H1 (cell line): Measurements from ENCODE around the gene PDF. TPM values are rescaled to one million over a fixed set of nuclear protein-coding genes. Genes with fewer than 3 reads are reported as not detected.

Experiments
- CTCF ChIA-PET: fragments of 300-600 bp; sonication (Branson Sonifier 250); formaldehyde crosslinking; loops from one replicate; lab custom pipeline; 2021; ENCODE audit not compliant: partially characterized antibody; lab: Charles Lee
- POLR2A ChIA-PET: fragments of 300-600 bp; sonication (Branson Sonifier 250); formaldehyde crosslinking; loops from one replicate; lab custom pipeline; 2021; ENCODE audit warnings: inconsistent platforms; ENCODE audit not compliant: partially characterized antibody; lab: Charles Lee
- DNase-seq, 2 experiments: peaks; one replicate each; pipeline versions ENCODE4 v3.0.0 to v3.0.0-alpha.2; 2010 to 2022; ENCODE audit warnings: low spot score in 2 of 2, low read depth in 1 of 2, mixed read lengths in 1 of 2
- FAIRE-seq: peaks from 2 replicates; lab custom pipeline; 2011; peaks lifted over from hg19 to GRCh38; lab: Jason Lieb, UNC
- H2AFZ ChIP-seq: 2 replicates; pipeline ENCODE4 v1.8.1; 2012; ENCODE audit warnings: low read length, inconsistent platforms
- H2AK5ac ChIP-seq: 2 replicates; pipeline ENCODE4 v1.6.1; 2013; ENCODE audit warnings: low read depth, low read length
- H2BK120ac ChIP-seq: replicated peaks from 2 replicates; pipeline ENCODE3; 2013; ENCODE audit warnings: low read depth, low read length, inconsistent platforms
- H2BK12ac ChIP-seq: 2 replicates; pipeline ENCODE4 v1.6.1; 2013; ENCODE audit warnings: low read depth, low read length
- H2BK15ac ChIP-seq: 2 replicates; pipeline ENCODE4 v1.6.1; 2013; ENCODE audit warnings: low read length
- H2BK20ac ChIP-seq: 2 replicates; pipeline ENCODE4 v1.6.1; 2013; ENCODE audit warnings: low read length
- H2BK5ac ChIP-seq: 2 replicates; pipeline ENCODE4 v1.6.1; 2013; ENCODE audit warnings: low read depth, low read length
- H3K14ac ChIP-seq: 2 replicates; pipeline ENCODE4 v1.6.1; 2013; ENCODE audit warnings: inconsistent platforms; ENCODE audit not compliant: insufficient read length
- H3K18ac ChIP-seq: 2 replicates; pipeline ENCODE4 v1.6.1; 2013; ENCODE audit warnings: low read length; ENCODE audit errors: extremely low read depth
- H3K23ac ChIP-seq: 2 replicates; pipeline ENCODE4 v1.6.1; 2013; ENCODE audit warnings: inconsistent platforms; ENCODE audit not compliant: insufficient read length
- H3K23me2 ChIP-seq: 2 replicates; pipeline ENCODE4 v1.6.1; 2013; ENCODE audit warnings: low read depth, low read length
- H3K27ac ChIP-seq: 2 replicates; pipeline ENCODE4 v1.6.1; 2011; ENCODE audit warnings: low read depth, low read length, inconsistent platforms
- H3K27me3 ChIP-seq, 4 experiments: replicated peaks in 1 of 4; 1 replicate in 1 of 4; 2 replicates in 3 of 4; pipeline versions ENCODE4 v1.6.1 to v1.8.1; 2011 to 2013; ENCODE audit warnings: low read length in 3 of 4, mild to moderate bottlenecking in 3 of 4, inconsistent platforms in 2 of 4, mixed read lengths in 2 of 4, moderate library complexity in 1 of 4; ENCODE audit not compliant: control insufficient read depth in 3 of 4, insufficient read depth in 3 of 4; ENCODE audit errors: extremely low read depth in 1 of 4
- H3K36me3 ChIP-seq, 4 experiments: 2 replicates each; pipeline versions ENCODE4 v1.6.1 to v1.8.1; 2011 to 2013; ENCODE audit warnings: mild to moderate bottlenecking in 4 of 4, low read length in 3 of 4, moderate library complexity in 2 of 4, control low read depth in 1 of 4, inconsistent platforms in 1 of 4; ENCODE audit not compliant: insufficient read depth in 4 of 4, control insufficient read depth in 2 of 4
- H3K4ac ChIP-seq: replicated peaks from 2 replicates; pipeline ENCODE3; 2013; ENCODE audit warnings: low read length, low read depth, mixed read lengths, inconsistent platforms; ENCODE audit not compliant: insufficient read length
- H3K4me1 ChIP-seq, 4 experiments: replicated peaks in 1 of 4; 1 replicate in 1 of 4; 2 replicates in 3 of 4; pipeline versions ENCODE4 v1.6.1 to v1.8.1; 2011 to 2013; ENCODE audit warnings: low read length in 3 of 4, inconsistent platforms in 2 of 4, mixed read lengths in 1 of 4; ENCODE audit not compliant: insufficient read depth in 4 of 4, control insufficient read depth in 3 of 4
- H3K4me2 ChIP-seq, 2 experiments: 2 replicates each; pipeline versions ENCODE4 v1.6.1 to v1.8.1; 2011 to 2013; ENCODE audit warnings: low read depth in 2 of 2, low read length in 2 of 2, control low read depth in 1 of 2, inconsistent platforms in 1 of 2, mild to moderate bottlenecking in 1 of 2; ENCODE audit not compliant: insufficient read depth in 1 of 2
- H3K4me3 ChIP-seq, 4 experiments: fragments of 200-600, 300-600 bp in 1 of 4; sonication (generic), shearing (Covaris generic), sonication (Bioruptor Twin) in 1 of 4; 2 replicates each; pipeline versions ENCODE4 v1.5.1 to v1.8.1; 2011 to 2016; ENCODE audit warnings: low read length in 4 of 4, low read depth in 3 of 4, control low read depth in 2 of 4, inconsistent platforms in 2 of 4, mild to moderate bottlenecking in 2 of 4, mixed read lengths in 1 of 4, moderate library complexity in 1 of 4; ENCODE audit not compliant: insufficient read depth in 2 of 4; ENCODE audit errors: extremely low read depth in 1 of 4
- H3K56ac ChIP-seq: replicated peaks from 2 replicates; pipeline ENCODE3; 2013; ENCODE audit warnings: low read depth, mild to moderate bottlenecking, mixed read lengths, low read length, inconsistent platforms; ENCODE audit not compliant: insufficient read length
- H3K79me1 ChIP-seq: 2 replicates; pipeline ENCODE4 v1.6.1; 2013; ENCODE audit warnings: low read depth, low read length, control low read depth
- H3K79me2 ChIP-seq, 2 experiments: 2 replicates each; pipeline versions ENCODE4 v1.6.1 to v1.8.1; 2012 to 2013; ENCODE audit warnings: low read length in 2 of 2, mild to moderate bottlenecking in 2 of 2, inconsistent platforms in 1 of 2; ENCODE audit not compliant: insufficient read depth in 2 of 2, control insufficient read depth in 1 of 2
- H3K9ac ChIP-seq, 4 experiments: replicated peaks in 1 of 4; 1 replicate in 1 of 4; 2 replicates in 3 of 4; pipeline versions ENCODE4 v1.6.1 to v1.8.1; 2011 to 2013; ENCODE audit warnings: low read depth in 3 of 4, low read length in 3 of 4, control low read depth in 2 of 4, mild to moderate bottlenecking in 2 of 4, moderate library complexity in 2 of 4, inconsistent platforms in 1 of 4; ENCODE audit errors: extremely low read depth in 1 of 4
- H3K9me3 ChIP-seq, 2 experiments: 2 replicates each; pipeline versions ENCODE4 v1.6.1 to v1.8.1; 2012 to 2013; ENCODE audit warnings: mild to moderate bottlenecking in 2 of 2, moderate library complexity in 2 of 2, control low read depth in 1 of 2, inconsistent platforms in 1 of 2, low read depth in 1 of 2, low read length in 1 of 2, mixed read lengths in 1 of 2; ENCODE audit not compliant: insufficient read depth in 2 of 2
- H4K20me1 ChIP-seq, 2 experiments: replicated peaks in 1 of 2; 2 replicates each; pipeline versions ENCODE3 to v1.8.1; 2011 to 2013; ENCODE audit warnings: inconsistent platforms in 2 of 2, low read length in 2 of 2, mild to moderate bottlenecking in 1 of 2; ENCODE audit not compliant: insufficient read depth in 2 of 2, control insufficient read depth in 1 of 2
- H4K5ac ChIP-seq: 2 replicates; pipeline ENCODE4 v1.6.1; 2013; ENCODE audit warnings: low read length, low read depth, mixed read lengths, inconsistent platforms; ENCODE audit not compliant: insufficient read length
- H4K8ac ChIP-seq: 2 replicates; pipeline ENCODE4 v1.8.0; 2013; ENCODE audit warnings: mild to moderate bottlenecking, moderate library complexity, low read length, inconsistent platforms; ENCODE audit not compliant: insufficient read depth; ENCODE audit errors: extremely low read depth
- H4K91ac ChIP-seq: replicated peaks from 2 replicates; pipeline ENCODE3; 2013; ENCODE audit warnings: low read length, mixed read lengths, inconsistent platforms; ENCODE audit not compliant: insufficient read length
- WGBS, 2 experiments: shearing (Covaris generic) in 1 of 2; methylation state at CpG; one replicate each; pipeline versions ENCODE4 v1.1.6 to v1.1.7; 2013 to 2015; ENCODE audit warnings: low lambda C conversion rate in 2 of 2, mixed read lengths in 2 of 2, inconsistent platforms in 1 of 2, low coverage in 1 of 2, missing lambda C conversion rate in 1 of 2; ENCODE audit not compliant: insufficient replicate concordance in 2 of 2, insufficient coverage in 1 of 2, insufficient read length in 1 of 2; ENCODE audit errors: extremely low coverage in 1 of 2, missing lambda C conversion rate in 1 of 2; 5-methylcytosine and 5-hydroxymethylcytosine counted together
- polyA plus RNA-seq, 7 experiments: library from polyadenylated mRNA; depleted of rRNA in 3 of 7; stranded (reverse) in 5 of 7; unstranded in 2 of 7; fragments of >200 nt in 5 of 7; fragments of 200-250 nt in 2 of 7; gene quantifications; 1 replicate in 5 of 7; 2 replicates in 1 of 7; 4 replicates in 1 of 7; pipeline versions ENCODE4 v1.2.1 to v1.2.3, GENCODE V29; 2011 to 2013; ENCODE audit warnings: missing spikeins in 2 of 7, mixed read lengths in 2 of 7
- total RNA-seq: library from RNA; stranded (reverse); fragmentation: NEBNext Ultra II Directional; extraction: Animal tissue kit (Norgen Biotek cat#: 25700); gene quantifications from 2 replicates; pipeline ENCODE4 v1.2.1, GENCODE V29; 2021

The PDF gene
- total and polyA plus RNA-seq, 2 of the 8 experiments (the other 6 are each of a cell fraction or from before 2014, with no cell fraction given): 17.7 to 23.9 TPM

DNA sequence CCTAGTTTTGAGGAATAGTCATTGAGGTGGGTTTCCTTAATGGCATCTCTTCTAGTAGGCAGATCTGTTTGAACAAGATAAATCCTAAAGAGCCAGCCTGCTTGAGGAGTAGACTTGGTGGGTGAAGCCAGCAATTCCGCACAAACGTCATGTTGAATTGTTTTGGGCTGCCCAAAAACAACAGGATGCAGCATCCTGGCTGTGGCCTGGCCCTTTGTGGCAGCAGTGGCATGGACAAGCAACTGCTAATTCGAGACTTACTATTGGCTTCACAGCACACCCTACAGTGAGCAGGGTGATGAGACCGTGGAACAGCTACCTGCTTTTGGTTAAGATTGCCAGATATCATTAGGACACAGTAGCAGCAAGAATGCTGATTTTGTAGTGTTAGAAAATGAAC lies 28.5 kb downstream of the PDF start:
- H3K36me3 ChIP-seq: peaks cover 0 to 15% (median 6%) of the 10 kb centered on the region in 4 experiments; a peak in 4 of 8 replicates
- H3K23me2 ChIP-seq: no peaks in the 10 kb centered on the region
- no peak overlapping the region for H2BK20ac ChIP-seq
- no peak overlapping the region for H3K18ac ChIP-seq
- no peak overlapping the region for H4K8ac ChIP-seq
- ChIA-PET CTCF (interaction anchor here (1.2 to 1.7 kb wide), 2 partner anchors 14 to 143 kb away, joined by 3 to 6 read pairs; no protein-coding TSS in a partner anchor), POLR2A (interaction anchor here (1.1 to 1.7 kb wide), 2 partner anchors 8 to 169 kb away, joined by 3 read pairs; no protein-coding TSS in a partner anchor)
- H3K4me2 ChIP-seq: no peak overlapping the region
- FAIRE-seq (no peak), DNase-seq (no peak)
- H3K79me1 ChIP-seq: no peaks in the 10 kb centered on the region
- no peak overlapping the region for H4K5ac ChIP-seq
- H3K27me3 ChIP-seq: no peaks in the 10 kb centered on the region
- H2BK15ac ChIP-seq: no peak overlapping the region
- H3K9ac ChIP-seq: no peak overlapping the region
- no peaks in the 10 kb centered on the region for H3K79me2 ChIP-seq
- H2AFZ ChIP-seq: no peak overlapping the region
- no peaks in the 10 kb centered on the region for H3K9me3 ChIP-seq
- no peak overlapping the region for H2BK120ac ChIP-seq
- H4K20me1 ChIP-seq: no peaks in the 10 kb centered on the region
- no peak overlapping the region for H3K27ac ChIP-seq
- no peak overlapping the region for H4K91ac ChIP-seq
- H3K56ac ChIP-seq: no peak overlapping the region
- H2BK12ac ChIP-seq: no peak overlapping the region
- H3K23ac ChIP-seq: no peak overlapping the region
- H3K4me1 ChIP-seq: no peaks in the 10 kb centered on the region
- no peak overlapping the region for H2BK5ac ChIP-seq
- H2AK5ac ChIP-seq: no peak overlapping the region
- H3K4me3 ChIP-seq: no peak overlapping the region
- H3K4ac ChIP-seq: no peak overlapping the region
- WGBS, 2 experiments: 95% methylated on average over 4 of the region's 4 CpGs; no CpG with 5 or more reads in 1 of the 2 experiments
- H3K14ac ChIP-seq: no peak overlapping the region
